ENCODE measurements around the gene TMEM150A. TPM values are rescaled to one million over a fixed set of nuclear protein-coding genes. Genes with fewer than 3 reads are reported as not detected.
A peak's percentile ranks its signal among the peaks of the same experiment; 100 is the strongest.

TMEM150A gene
- total and polyA plus RNA-seq, 2 of the 13 experiments (the other 11 are each of a cell fraction or from before 2014, with no cell fraction given), result 30.1 to 70.4 TPM

GRCh38 chr2:85579266-85579935, 23.1 kb downstream of the TMEM150A start:
- Histone ChIP-seq H2AFZ (ENCODE audit: low read length) (no peak overlapping the region), H3K27me3 (ENCODE audit: control insufficient read depth in 1 of 2, insufficient read depth in 2 of 2, low read length in 2 of 2) (no peaks in the 10 kb centered on the region; a peak in 1 of 5 replicates), H3K36me3 (replicated peaks in 1 of 2; ENCODE audit: control insufficient read depth in 1 of 2, insufficient read depth in 2 of 2, low read length in 2 of 2) (peaks cover 0 to 7% of the 10 kb centered on the region in 2 experiments; a peak in 4 of 5 replicates), H3K9ac (ENCODE audit: insufficient read depth, low read depth, low read length) (peak overlapping the region; percentile 80), H3K4me1 (ENCODE audit: insufficient read depth, low read length) (peaks cover 66% of the 10 kb centered on the region), H3K4me3 (replicated peaks in 1 of 3; ENCODE audit: insufficient read depth in 1 of 3, low read depth in 2 of 3, low read length in 3 of 3) (peak overlapping the region in 1 of 3 experiments; percentile 90; a peak in 2 of 6 replicates), H3K27ac (ENCODE audit: extremely low read length, insufficient read depth, low read length) (peak overlapping the region; percentile 33), H3K9me3 (ENCODE audit: low read length) (no peaks in the 10 kb centered on the region), H3K79me2 (ENCODE audit: insufficient read depth, low read length) (peaks cover 12% of the 10 kb centered on the region), H4K20me1 (ENCODE audit: insufficient read depth, low read length) (no peaks in the 10 kb centered on the region), H3K4me2 (ENCODE audit: low read depth, low read length) (peak overlapping the region; percentile 95)
- CTCF ChIA-PET (ENCODE audit: low intra/inter-chr PET ratio, low total read pairs), result no interaction called here
- TSS peak; percentile 55 for BruUV-seq (replicated peaks)
- POLR2A ChIA-PET, result interaction anchor here (0.7 to 12.7 kb wide), 8 partner anchors 8 to 160 kb away, joined by 3 to 201 read pairs (median 24); partner anchors contain the start of genes GGCX, MAT2A, RNF181 and SH2D6
- DNase-seq (ENCODE audit: low spot score) (no peak), ATAC-seq (no peak), FAIRE-seq (no peak)
- intact Hi-C loops (cut with micrococcal nuclease; ENCODE audit: unreplicated experiment), result no loop called here
- in situ Hi-C loops (cut with HindIII; ENCODE audit: extremely low pct_ligation_motif_present, low pct_unique_long_range_greater_than_20kb), result no loop called here
- WGBS (ENCODE audit: low lambda C conversion rate), result 58% methylated on average over 6 of the region's 6 CpGs
- TF ChIP-seq CTCF (CRISPR knock-in tag; IDR thresholded peaks at IDR 0.05), result no peak
- TF ChIP-seq ZSCAN31 (CRISPR knock-in tag; IDR thresholded peaks at IDR 0.05; ENCODE audit: low read depth), result no peak
- TF ChIP-seq XRCC5 (optimal IDR thresholded peaks at IDR 0.05; ENCODE audit: low read length), result no peak
- TF ChIP-seq ZGPAT (CRISPR knock-in tag; IDR thresholded peaks at IDR 0.05), result 0 out of 2 replicates have a peak, but pooled peaks have one; percentile 23
- no peak for TF ChIP-seq ZNF142 (CRISPR knock-in tag; IDR thresholded peaks at IDR 0.05)
- TF ChIP-seq FOXK1 (CRISPR knock-in tag; IDR thresholded peaks at IDR 0.05; ENCODE audit: borderline replicate concordance, low read depth), result no peak
- no peak for TF ChIP-seq SNAPC4 (CRISPR knock-in tag; IDR thresholded peaks at IDR 0.05)
